22Rv1 (cell line): Measurements from ENCODE around the gene MSGN1.

ENCODE experiments used
- H3K27ac ChIP-seq: fragments of 450-650 bp; 2 replicates; pipeline ENCODE4 v1.5.1; 2017
- CTCF ChIP-seq: fragments of 450-650 bp; IDR thresholded peaks from 2 replicates; pipeline ENCODE4 v1.5.1; 2017; ENCODE audit warnings: mild to moderate bottlenecking
- ZFX ChIP-seq: fragments of 450-650 bp; IDR thresholded peaks from 2 replicates; pipeline ENCODE4 v1.6.1; 2017; ENCODE audit warnings: antibody characterized with exemption, borderline replicate concordance

The MSGN1 gene

GRCh38 chr2:17867133-17867532 lies 50.9 kb downstream of the MSGN1 start:
- no peak overlapping the region for H3K27ac ChIP-seq
- TF ChIP-seq CTCF, result no peak
- TF ChIP-seq ZFX, result no peak
